Right lobe of liver (tissue), 4 donors: ENCODE measurements around the gene DPP10.

Experiments used
- POLR2A ChIP-seq: fragments of 450-650 bp; IDR thresholded peaks from one replicate; pipeline ENCODE4 v1.6.1; 2017; ENCODE audit warnings: antibody characterized with exemption, mild to moderate bottlenecking
- TF ChIP-seq, protein P1 (sequence below), 4 donors: fragments of 200-600 bp in 3 of 4; fragments of 450-650 bp in 1 of 4; IDR thresholded peaks; one replicate each; pipeline versions ENCODE4 v1.5.1 to v1.8.0; 2016 to 2022; ENCODE audit warnings: antibody characterized with exemption in 4 of 4, mild to moderate bottlenecking in 2 of 4
- donor health status: DM: no; HTN: no; CAD: no.
- donor health status: DM: no; HTN: no; CAD: no.
- donor health status: DM: no; HTN: yes; CAD: no.

DNA sequence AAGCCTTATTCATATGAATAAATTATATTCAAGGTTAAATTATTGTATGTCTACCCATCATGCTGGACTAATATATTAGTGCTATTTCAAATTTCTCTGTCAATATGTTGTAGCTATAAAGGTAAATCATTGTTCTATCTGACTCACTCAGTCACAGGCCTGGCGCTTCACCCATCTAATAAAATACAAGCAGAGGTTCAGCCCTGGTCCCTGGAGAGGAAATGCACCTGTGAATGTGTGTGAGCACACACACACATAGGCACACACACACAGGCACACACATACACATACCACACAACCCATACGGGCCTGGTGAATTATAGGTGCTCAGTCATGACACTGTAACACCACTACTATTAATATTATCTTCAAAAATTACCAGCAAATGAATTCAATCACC, 1396.1 kb downstream of the DPP10 start:
- TF ChIP-seq, protein P1, sequence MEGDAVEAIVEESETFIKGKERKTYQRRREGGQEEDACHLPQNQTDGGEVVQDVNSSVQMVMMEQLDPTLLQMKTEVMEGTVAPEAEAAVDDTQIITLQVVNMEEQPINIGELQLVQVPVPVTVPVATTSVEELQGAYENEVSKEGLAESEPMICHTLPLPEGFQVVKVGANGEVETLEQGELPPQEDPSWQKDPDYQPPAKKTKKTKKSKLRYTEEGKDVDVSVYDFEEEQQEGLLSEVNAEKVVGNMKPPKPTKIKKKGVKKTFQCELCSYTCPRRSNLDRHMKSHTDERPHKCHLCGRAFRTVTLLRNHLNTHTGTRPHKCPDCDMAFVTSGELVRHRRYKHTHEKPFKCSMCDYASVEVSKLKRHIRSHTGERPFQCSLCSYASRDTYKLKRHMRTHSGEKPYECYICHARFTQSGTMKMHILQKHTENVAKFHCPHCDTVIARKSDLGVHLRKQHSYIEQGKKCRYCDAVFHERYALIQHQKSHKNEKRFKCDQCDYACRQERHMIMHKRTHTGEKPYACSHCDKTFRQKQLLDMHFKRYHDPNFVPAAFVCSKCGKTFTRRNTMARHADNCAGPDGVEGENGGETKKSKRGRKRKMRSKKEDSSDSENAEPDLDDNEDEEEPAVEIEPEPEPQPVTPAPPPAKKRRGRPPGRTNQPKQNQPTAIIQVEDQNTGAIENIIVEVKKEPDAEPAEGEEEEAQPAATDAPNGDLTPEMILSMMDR (IDR thresholded peaks at IDR 0.05): no peak
- no peak for TF ChIP-seq POLR2A
